Choroid plexus epithelial cell (primary cell): ENCODE measurements around the gene LRP1B.

Source experiments
- DNase-seq: peaks from one replicate; pipeline ENCODE4 v3.0.0-alpha.2; 2010; ENCODE audit warnings: low read depth
- H3K4me3 ChIP-seq: 2 replicates; pipeline ENCODE4 v1.5.1; 2011; ENCODE audit warnings: low read depth, mild to moderate bottlenecking, control low read depth, low read length, moderate library complexity
- CTCF ChIP-seq: conservative IDR thresholded peaks from 2 replicates; pipeline ENCODE4 v1.5.1; 2011; ENCODE audit warnings: low read depth, mild to moderate bottlenecking, control low read depth, inconsistent platforms, low read length, moderate library complexity

LRP1B gene

DNA sequence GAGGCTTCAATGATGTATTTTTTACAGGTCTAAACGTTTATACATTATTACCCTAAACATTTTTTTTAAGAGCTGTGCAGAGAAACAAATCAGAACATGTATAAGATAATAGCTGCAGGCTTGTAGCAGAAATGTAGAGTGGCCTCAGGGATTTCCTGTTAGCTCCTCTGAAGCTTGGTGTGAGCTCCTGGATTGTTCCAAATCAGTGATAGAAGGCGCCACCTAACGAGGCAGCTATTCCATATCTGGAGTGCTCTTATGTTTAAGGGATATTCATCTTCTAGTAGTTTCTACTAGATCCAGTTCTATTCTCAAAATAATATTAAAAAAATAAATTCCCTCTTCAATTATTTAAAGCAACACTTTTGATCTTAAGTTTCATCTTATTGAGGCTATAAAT lies 93.1 kb downstream of the LRP1B start:
- H3K4me3 ChIP-seq: no peak overlapping the region
- TF ChIP-seq CTCF: peak; percentile 25
- DNase-seq: peak; percentile 29

DNA sequence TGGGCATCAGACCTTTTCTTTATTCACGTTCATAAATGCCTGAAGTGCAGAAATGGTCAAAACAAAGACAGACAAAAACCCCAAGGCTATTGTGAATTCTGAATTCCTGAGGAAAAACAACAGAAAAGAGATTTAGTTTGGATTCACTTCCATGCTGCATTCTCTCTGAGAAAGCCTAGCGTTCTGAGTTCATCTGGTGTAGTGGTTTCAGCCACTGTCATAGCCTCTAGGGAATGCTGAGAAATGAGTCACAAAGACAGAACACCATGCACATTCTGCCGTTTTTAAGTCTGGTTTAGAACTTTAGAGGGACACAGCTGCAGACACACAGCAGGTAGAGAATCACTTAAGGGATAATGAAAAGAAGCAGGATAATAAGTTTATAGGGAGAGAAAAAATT lies 93.8 kb downstream of the LRP1B start:
- DNase-seq: peak; percentile 17
- no peak overlapping the region for H3K4me3 ChIP-seq
- TF ChIP-seq CTCF: no peak

DNA sequence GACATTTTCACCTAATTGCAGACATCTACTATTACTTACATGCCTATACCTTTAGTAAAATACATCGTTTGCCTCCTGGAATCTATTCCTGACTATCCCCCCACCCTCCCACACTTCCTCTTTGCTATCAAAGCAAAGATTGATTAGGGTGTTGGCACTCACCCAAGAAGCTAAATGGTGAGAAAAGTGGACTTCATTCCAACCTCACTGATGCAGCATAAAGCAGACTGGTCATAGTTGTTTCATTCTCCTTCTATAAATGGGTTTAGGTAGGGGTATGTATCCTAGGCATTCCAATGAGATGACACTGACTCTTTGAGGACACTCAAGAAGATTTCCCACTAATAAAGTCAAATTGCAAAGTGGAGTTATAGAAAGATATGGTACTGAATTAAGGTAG lies 97.4 kb downstream of the LRP1B start:
- TF ChIP-seq CTCF: no peak
- no peak for DNase-seq
- no peak overlapping the region for H3K4me3 ChIP-seq

DNA sequence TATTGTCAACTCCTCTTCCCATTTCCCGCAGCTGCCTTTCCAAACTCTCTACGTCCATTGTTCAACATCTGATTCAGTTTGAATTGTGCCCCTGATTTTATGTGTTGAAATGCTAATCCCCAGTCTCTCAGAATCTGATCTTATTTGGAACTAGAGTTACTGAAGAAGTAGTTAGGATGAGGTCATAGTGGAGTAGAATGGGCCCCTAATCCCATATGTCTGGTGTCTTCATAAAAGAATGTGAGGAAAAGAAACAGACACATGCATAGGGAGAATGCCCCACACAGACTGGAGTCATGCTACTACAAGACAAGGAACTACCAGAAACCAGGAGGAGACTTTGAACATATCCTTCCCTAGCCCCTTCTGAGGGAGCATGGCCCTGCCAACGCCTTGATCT lies 99.2 kb downstream of the LRP1B start:
- H3K4me3 ChIP-seq: no peak overlapping the region
- TF ChIP-seq CTCF: no peak
- no peak for DNase-seq

DNA sequence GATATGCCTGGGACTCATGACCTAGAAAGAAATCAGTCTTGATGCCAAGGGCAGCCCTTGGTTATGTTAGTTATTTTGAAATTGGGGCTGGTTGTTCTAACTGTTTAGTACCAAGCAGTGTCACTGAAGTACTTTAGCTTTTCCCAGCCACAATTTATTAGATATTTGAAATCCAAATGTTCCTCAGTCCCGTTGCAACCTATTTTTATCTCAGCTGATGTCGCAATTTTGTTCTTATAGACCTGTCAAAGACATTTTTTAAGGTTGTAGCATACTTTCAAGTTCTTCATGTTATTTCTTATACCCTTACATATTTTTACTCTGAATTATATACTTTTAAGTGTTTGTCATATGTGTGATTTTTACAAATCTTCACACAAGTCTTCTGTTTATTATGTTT lies 100.1 kb downstream of the LRP1B start:
- peak; percentile 44 for DNase-seq
- no peak for TF ChIP-seq CTCF
- H3K4me3 ChIP-seq: no peak overlapping the region

DNA sequence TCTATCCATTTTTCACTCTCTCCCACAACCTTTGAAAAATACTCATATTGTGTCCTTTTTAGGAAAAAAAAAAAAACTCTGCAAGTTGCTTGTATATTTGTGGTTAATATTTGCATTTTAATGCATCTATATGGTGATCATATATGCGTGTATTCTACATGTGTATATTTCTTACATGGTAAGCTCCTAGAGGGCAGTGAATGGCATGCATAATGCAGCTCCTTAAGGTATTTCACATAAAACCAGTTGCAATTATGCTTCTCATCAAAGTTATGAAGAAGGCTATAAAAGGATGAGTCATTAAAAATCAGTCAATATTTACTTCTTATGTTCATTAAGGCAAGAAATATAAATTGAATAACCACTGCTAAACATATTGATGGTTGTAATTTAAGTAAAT lies 100.8 kb downstream of the LRP1B start:
- no peak for TF ChIP-seq CTCF
- no peak for DNase-seq
- H3K4me3 ChIP-seq: no peak overlapping the region

DNA sequence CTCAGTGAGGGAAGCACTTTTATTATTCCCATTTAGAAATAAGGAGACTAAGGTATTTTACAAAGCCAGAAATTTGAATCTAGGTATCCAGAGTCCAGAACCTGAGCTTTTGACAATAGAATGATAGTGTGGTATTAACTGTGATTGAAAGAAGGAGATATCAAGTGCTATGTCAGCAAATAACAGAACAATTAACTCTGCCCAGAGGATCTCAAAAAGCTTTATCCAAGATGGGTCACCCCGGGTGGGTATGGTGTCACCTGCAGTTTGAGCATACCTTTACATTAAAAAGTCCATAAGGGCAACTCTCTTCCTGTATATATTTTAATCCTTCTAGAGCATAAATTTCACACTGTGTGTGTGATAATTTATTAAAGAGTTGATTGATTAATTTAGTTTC lies 105.4 kb downstream of the LRP1B start:
- DNase-seq: no peak
- H3K4me3 ChIP-seq: no peak overlapping the region
- no peak for TF ChIP-seq CTCF
